Esophagus (tissue), 2 donors: ENCODE measurements around the gene EPB41L1. TPM values are rescaled to one million over a fixed set of nuclear protein-coding genes. Genes with fewer than 3 reads are reported as not detected.

Experiments
- H3K27ac ChIP-seq, 2 donors: one replicate each; pipeline ENCODE4 v1.5.1; 2013; ENCODE audit warnings: low read depth in 2 of 2, mild to moderate bottlenecking in 2 of 2, inconsistent platforms in 1 of 2, low read length in 1 of 2, moderate library complexity in 1 of 2
- H3K27me3 ChIP-seq, 2 donors: one replicate each; pipeline ENCODE4 v1.6.1; 2013; ENCODE audit warnings: low read length in 2 of 2, control low read depth in 1 of 2, mild to moderate bottlenecking in 1 of 2; ENCODE audit not compliant: insufficient read depth in 2 of 2, control insufficient read depth in 1 of 2
- H3K36me3 ChIP-seq, 2 donors: one replicate each; pipeline ENCODE4 v1.6.1; 2013; ENCODE audit warnings: low read length in 1 of 2; ENCODE audit not compliant: control insufficient read depth in 2 of 2, insufficient read depth in 2 of 2
- H3K4me1 ChIP-seq, 2 donors: one replicate each; pipeline ENCODE4 v1.6.1; 2013; ENCODE audit warnings: low read length in 1 of 2; ENCODE audit not compliant: control insufficient read depth in 2 of 2, insufficient read depth in 2 of 2
- H3K4me3 ChIP-seq, 2 donors: one replicate each; pipeline ENCODE4 v1.5.1; 2013; ENCODE audit warnings: low read length in 2 of 2, mild to moderate bottlenecking in 2 of 2, low read depth in 1 of 2, moderate library complexity in 1 of 2
- H3K9me3 ChIP-seq, 2 donors: one replicate each; pipeline ENCODE4 v1.6.1; 2013; ENCODE audit warnings: mild to moderate bottlenecking in 2 of 2, low read depth in 1 of 2, low read length in 1 of 2, moderate library complexity in 1 of 2; ENCODE audit not compliant: control insufficient read depth in 2 of 2, insufficient read depth in 1 of 2
- WGBS, 2 donors: extraction: QIAGEN DNeasy Blood & Tissue Kit; methylation state at CpG; one replicate each; pipeline ENCODE4 v1.1.7; 2013; 5-methylcytosine and 5-hydroxymethylcytosine counted together
- polyA plus RNA-seq, 2 donors: library from polyadenylated mRNA; stranded (reverse); fragments of 200-250 nt; gene quantifications; one replicate each; pipeline ENCODE4 v1.2.3, GENCODE V29; 2013
- donor health status: healthy with polysubstance abuse.
- donor health status: Bipolar disorder and iron deficiency.

Gene EPB41L1
- polyA plus RNA-seq, 2 donors = 30.2 to 35.0 TPM

DNA sequence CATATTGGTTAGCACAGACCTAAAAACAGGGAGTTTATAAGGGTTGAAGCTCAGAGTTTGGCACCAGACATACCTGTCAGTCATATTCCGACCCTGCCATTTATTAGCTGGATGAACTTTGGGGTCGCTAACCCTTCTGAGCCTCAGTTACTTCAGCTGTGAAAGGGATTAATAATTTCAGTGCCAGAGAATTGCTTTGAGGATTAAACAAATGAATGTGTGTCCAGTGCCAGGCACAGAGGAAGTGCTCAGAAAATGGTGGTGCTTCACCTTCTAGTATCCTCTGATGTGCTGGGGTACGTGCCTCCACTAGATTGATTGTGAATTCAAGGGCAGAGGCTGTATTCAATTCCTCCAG lies 4.1 kb upstream of the EPB41L1 start:
- Histone ChIP-seq H3K4me1 (peaks cover 0 to 26% of the 10 kb centered on the region in 2 donors), H3K9me3 (no peaks in the 10 kb centered on the region), H3K36me3 (no peaks in the 10 kb centered on the region), H3K4me3 (no peak overlapping the region), H3K27ac (no peak overlapping the region), H3K27me3 (no peaks in the 10 kb centered on the region)
- 76 to 92% methylated on average over 3 of the region's 3 CpGs for WGBS, 2 donors

GRCh38 chr20:36150847-36151539 lies 3.5 kb upstream of the EPB41L1 start:
- 81 to 84% methylated on average over 4 of the region's 4 CpGs for WGBS, 2 donors
- no peaks in the 10 kb centered on the region for H3K36me3 ChIP-seq
- no peaks in the 10 kb centered on the region for H3K27me3 ChIP-seq
- no peak overlapping the region for H3K4me3 ChIP-seq
- no peak overlapping the region for H3K27ac ChIP-seq
- peaks cover 0 to 27% of the 10 kb centered on the region in 2 donors for H3K4me1 ChIP-seq
- H3K9me3 ChIP-seq = no peaks in the 10 kb centered on the region

DNA sequence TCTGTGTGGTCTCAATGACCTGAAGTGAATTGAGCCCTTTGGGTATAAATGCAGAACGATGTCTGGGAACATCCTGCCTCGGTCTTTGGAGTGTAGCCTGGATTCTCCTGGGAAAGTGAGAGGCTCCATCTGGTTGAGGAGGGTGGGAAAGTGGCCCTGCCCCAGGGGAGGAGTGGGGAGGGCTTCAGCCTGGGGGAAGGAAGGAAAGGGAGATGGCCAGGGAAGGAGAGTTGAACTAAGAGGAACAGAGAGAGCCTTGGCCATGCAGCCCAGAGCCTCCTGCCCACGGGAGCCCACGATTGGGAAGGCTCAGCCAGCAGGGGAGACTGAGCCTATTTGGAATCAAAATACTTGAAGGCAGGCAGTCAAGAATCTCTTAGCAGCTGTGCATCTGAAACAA lies 2.3 kb upstream of the EPB41L1 start:
- peaks cover 3 to 27% of the 10 kb centered on the region in 2 donors for H3K4me1 ChIP-seq
- no peaks in the 10 kb centered on the region for H3K9me3 ChIP-seq
- no peak overlapping the region for H3K4me3 ChIP-seq
- H3K36me3 ChIP-seq = no peaks in the 10 kb centered on the region
- no peak overlapping the region for H3K27ac ChIP-seq
- no peaks in the 10 kb centered on the region for H3K27me3 ChIP-seq
- 46 to 59% methylated on average over 4 of the region's 4 CpGs for WGBS, 2 donors

GRCh38 chr20:36153204-36153603 lies 1.3 kb upstream of the EPB41L1 start:
- Histone ChIP-seq H3K27me3 (no peaks in the 10 kb centered on the region), H3K9me3 (no peaks in the 10 kb centered on the region), H3K36me3 (no peaks in the 10 kb centered on the region), H3K27ac (peak overlapping the region in 1 of 2 donors; percentile 90), H3K4me1 (peaks cover 3 to 27% of the 10 kb centered on the region in 2 donors), H3K4me3 (no peak overlapping the region)
- 90 to 96% methylated on average over 4 of the region's 4 CpGs for WGBS, 2 donors

DNA sequence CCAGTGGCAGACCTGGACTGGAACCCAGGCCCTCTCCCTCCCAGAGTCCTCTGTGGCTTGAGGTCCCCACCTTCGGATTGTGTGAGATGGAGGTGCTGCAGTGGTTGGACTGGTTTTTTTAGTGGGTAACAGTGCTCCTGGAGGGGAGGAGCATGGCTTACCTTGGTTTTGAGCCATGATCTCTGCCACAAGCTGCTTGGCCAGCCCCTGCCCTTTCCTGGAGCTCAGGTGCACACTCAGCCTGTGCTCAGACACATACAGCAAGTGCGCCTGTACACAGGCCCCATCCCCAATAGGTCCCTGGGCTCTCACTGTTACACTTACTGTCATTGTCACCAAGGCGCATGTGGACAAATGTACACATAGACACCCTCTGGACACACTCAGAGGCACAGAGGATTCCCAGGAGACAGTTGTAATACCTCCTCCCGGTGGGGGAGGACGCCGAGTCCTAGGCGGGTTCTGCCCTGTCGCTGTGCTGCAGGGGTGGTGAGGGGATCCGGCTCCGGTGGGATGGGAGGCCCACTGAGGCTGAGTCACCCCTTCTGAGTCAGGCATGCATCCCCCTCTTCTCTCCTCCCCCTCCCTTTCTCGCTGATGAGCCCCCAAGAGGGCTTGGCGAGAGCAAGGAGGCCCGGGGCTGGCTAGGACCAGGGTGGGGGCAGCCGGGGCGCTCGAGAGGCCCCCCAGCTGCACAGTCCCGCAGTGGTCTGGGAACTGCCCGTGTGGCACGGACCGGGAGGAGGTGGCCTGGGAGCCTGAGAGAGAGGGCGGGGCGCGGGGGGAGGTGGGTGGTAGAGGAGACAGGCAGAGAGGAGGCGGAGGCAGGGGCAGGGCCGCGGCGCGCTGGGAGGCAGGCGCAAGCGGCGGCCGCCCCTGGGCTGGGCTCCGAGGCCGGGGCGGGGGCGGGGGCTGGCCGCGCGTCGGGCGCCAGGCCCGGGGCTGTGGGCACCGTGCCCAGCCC lies 522 bp upstream of the EPB41L1 start:
- Histone ChIP-seq H3K27me3 (no peaks in the 10 kb centered on the region), H3K27ac (peak overlapping the region; percentile 83 to 90), H3K4me3 (peak overlapping the region; percentile 54 to 59), H3K4me1 (peaks cover 3 to 27% of the 10 kb centered on the region in 2 donors), H3K9me3 (no peaks in the 10 kb centered on the region), H3K36me3 (no peaks in the 10 kb centered on the region)
- WGBS, 2 donors = 6 to 12% methylated on average over 20 to 43 of the region's 43 CpGs

DNA sequence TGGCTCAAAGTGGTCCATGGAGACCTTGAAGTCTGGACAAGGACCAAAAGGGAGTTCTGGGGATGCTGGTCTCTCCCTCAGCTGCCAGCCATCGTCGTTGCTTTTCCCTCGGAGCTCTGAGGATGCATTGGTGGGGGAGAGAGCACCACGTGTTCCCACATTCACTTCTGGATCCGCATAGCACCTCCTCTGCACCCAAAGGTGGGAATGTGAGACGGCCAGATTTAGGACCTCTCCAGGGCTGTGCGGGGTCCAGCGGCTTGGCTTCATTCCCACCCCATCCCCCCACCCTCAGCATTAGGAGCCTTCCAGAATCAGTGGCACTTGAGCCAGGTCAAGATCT lies 1.1 kb downstream of the EPB41L1 start:
- Histone ChIP-seq H3K27me3 (no peaks in the 10 kb centered on the region), H3K36me3 (no peaks in the 10 kb centered on the region), H3K27ac (no peak overlapping the region), H3K4me1 (peaks cover 3 to 23% of the 10 kb centered on the region in 2 donors), H3K4me3 (no peak overlapping the region), H3K9me3 (no peaks in the 10 kb centered on the region)
- 64 to 66% methylated on average over 8 of the region's 8 CpGs for WGBS, 2 donors

GRCh38 chr20:36155991-36156390 lies 1.5 kb downstream of the EPB41L1 start:
- H3K36me3 ChIP-seq = no peaks in the 10 kb centered on the region
- no peaks in the 10 kb centered on the region for H3K27me3 ChIP-seq
- peaks cover 3 to 23% of the 10 kb centered on the region in 2 donors for H3K4me1 ChIP-seq
- H3K9me3 ChIP-seq = no peaks in the 10 kb centered on the region
- no peak overlapping the region for H3K4me3 ChIP-seq
- H3K27ac ChIP-seq = no peak overlapping the region
- 80 to 88% methylated on average over 4 of the region's 4 CpGs for WGBS, 2 donors

GRCh38 chr20:36157610-36158009 lies 3.1 kb downstream of the EPB41L1 start:
- H3K27me3 ChIP-seq = no peaks in the 10 kb centered on the region
- no peak overlapping the region for H3K4me3 ChIP-seq
- 86 to 100% methylated on average over 1 of the region's 1 CpG for WGBS, 2 donors
- no peak overlapping the region for H3K27ac ChIP-seq
- no peaks in the 10 kb centered on the region for H3K9me3 ChIP-seq
- H3K36me3 ChIP-seq = peaks cover 0 to 3% of the 10 kb centered on the region in 2 donors
- peaks cover 3 to 23% of the 10 kb centered on the region in 2 donors for H3K4me1 ChIP-seq

- Histone ChIP-seq H3K27ac (no peak overlapping the region), H3K27me3 (no peaks in the 10 kb centered on the region), H3K4me3 (no peak overlapping the region), H3K4me1 (peaks cover 3 to 18% of the 10 kb centered on the region in 2 donors), H3K36me3 (peaks cover 0 to 3% of the 10 kb centered on the region in 2 donors), H3K9me3 (no peaks in the 10 kb centered on the region)
- WGBS, 2 donors = 77% methylated on average over 9 of the region's 9 CpGs
Observed at GRCh38 chr20:36158160-36158741, 3.7 kb downstream of the EPB41L1 start.
